IPS-18a (cell line): Measurements from ENCODE around the gene A1CF.
"Not testable (repeated sequence)": the region's sequence is repeated elsewhere in the genome, so short reads cannot be mapped to it uniquely, and the experiment has no call there.

Source experiments
- H3K27ac ChIP-seq: one replicate; pipeline ENCODE4 v1.5.1; 2013; ENCODE audit warnings: low read length
- H3K27me3 ChIP-seq: one replicate; pipeline ENCODE4 v1.6.1; 2013; ENCODE audit warnings: mild to moderate bottlenecking, low read length; ENCODE audit not compliant: control insufficient read depth, insufficient read depth
- H3K36me3 ChIP-seq: one replicate; pipeline ENCODE4 v1.6.1; 2013; ENCODE audit warnings: low read depth, low read length; ENCODE audit not compliant: control insufficient read depth
- H3K4me1 ChIP-seq: one replicate; pipeline ENCODE4 v1.6.1; 2013; ENCODE audit warnings: low read depth, low read length; ENCODE audit not compliant: control insufficient read depth
- H3K4me3 ChIP-seq: one replicate; pipeline ENCODE4 v1.5.1; 2013; ENCODE audit warnings: low read length
- H3K9ac ChIP-seq: one replicate; pipeline ENCODE4 v1.6.1; 2013; ENCODE audit warnings: mild to moderate bottlenecking, low read length, moderate library complexity
- H3K9me3 ChIP-seq: one replicate; pipeline ENCODE4 v1.6.1; 2013; ENCODE audit warnings: low read depth, low read length; ENCODE audit not compliant: control insufficient read depth

Gene A1CF

GRCh38 chr10:50905797-50906196, 20.4 kb upstream of the A1CF start:
- not testable (repeated sequence) for H3K9me3 ChIP-seq, H3K36me3 ChIP-seq, H3K27ac ChIP-seq, H3K9ac ChIP-seq, H3K27me3 ChIP-seq, H3K4me3 ChIP-seq, H3K4me1 ChIP-seq

GRCh38 chr10:50896721-50897120, 11.3 kb upstream of the A1CF start:
- Histone ChIP-seq H3K27me3 (no peaks in the 10 kb centered on the region), H3K27ac (no peak overlapping the region), H3K36me3 (no peaks in the 10 kb centered on the region), H3K4me3 (no peak overlapping the region), H3K4me1 (no peaks in the 10 kb centered on the region), H3K9me3 (no peaks in the 10 kb centered on the region), H3K9ac (no peak overlapping the region)

- Histone ChIP-seq H3K27me3 (no peaks in the 10 kb centered on the region), H3K4me3 (no peak overlapping the region), H3K9ac (no peak overlapping the region)
These were observed 8.9 kb upstream of the A1CF start for GRCh38 chr10:50894312-50894711.

GRCh38 chr10:50892467-50892866, 7.0 kb upstream of the A1CF start:
- H3K9ac ChIP-seq = no peak overlapping the region
- H3K4me1 ChIP-seq = no peaks in the 10 kb centered on the region
- no peak overlapping the region for H3K27ac ChIP-seq
- no peaks in the 10 kb centered on the region for H3K9me3 ChIP-seq
- no peaks in the 10 kb centered on the region for H3K27me3 ChIP-seq
- no peak overlapping the region for H3K4me3 ChIP-seq
- no peaks in the 10 kb centered on the region for H3K36me3 ChIP-seq

More at GRCh38 chr10:50894312-50894711, 8.9 kb upstream of the A1CF start:
- no peaks in the 10 kb centered on the region for H3K36me3 ChIP-seq
- no peaks in the 10 kb centered on the region for H3K4me1 ChIP-seq
- no peak overlapping the region for H3K27ac ChIP-seq
- H3K9me3 ChIP-seq = no peaks in the 10 kb centered on the region

GRCh38 chr10:50884302-50884701, 1.1 kb downstream of the A1CF start:
- no peak overlapping the region for H3K9ac ChIP-seq
- H3K9me3 ChIP-seq = no peaks in the 10 kb centered on the region
- H3K4me3 ChIP-seq = no peak overlapping the region
- H3K27ac ChIP-seq = no peak overlapping the region
- H3K36me3 ChIP-seq = no peaks in the 10 kb centered on the region
- H3K4me1 ChIP-seq = no peaks in the 10 kb centered on the region
- no peaks in the 10 kb centered on the region for H3K27me3 ChIP-seq

GRCh38 chr10:50883629-50884028, 1.8 kb downstream of the A1CF start:
- no peak overlapping the region for H3K9ac ChIP-seq
- H3K4me3 ChIP-seq = no peak overlapping the region
- H3K9me3 ChIP-seq = no peaks in the 10 kb centered on the region
- no peaks in the 10 kb centered on the region for H3K27me3 ChIP-seq
- no peak overlapping the region for H3K27ac ChIP-seq
- H3K4me1 ChIP-seq = no peaks in the 10 kb centered on the region
- H3K36me3 ChIP-seq = no peaks in the 10 kb centered on the region

- Histone ChIP-seq H3K9ac (no peak overlapping the region), H3K4me1 (no peaks in the 10 kb centered on the region), H3K27me3 (no peaks in the 10 kb centered on the region), H3K27ac (no peak overlapping the region), H3K4me3 (no peak overlapping the region), H3K36me3 (no peaks in the 10 kb centered on the region), H3K9me3 (no peaks in the 10 kb centered on the region)
These were observed 2.9 kb downstream of the A1CF start for GRCh38 chr10:50882540-50882983.

- not testable (repeated sequence) for H3K27me3 ChIP-seq, H3K4me1 ChIP-seq, H3K9ac ChIP-seq, H3K4me3 ChIP-seq, H3K27ac ChIP-seq, H3K9me3 ChIP-seq, H3K36me3 ChIP-seq
These were observed 4.4 kb downstream of the A1CF start for GRCh38 chr10:50881046-50881445.

- no peak overlapping the region for H3K9ac ChIP-seq
- no peaks in the 10 kb centered on the region for H3K9me3 ChIP-seq
- H3K4me1 ChIP-seq = no peaks in the 10 kb centered on the region
- no peak overlapping the region for H3K4me3 ChIP-seq
- no peaks in the 10 kb centered on the region for H3K36me3 ChIP-seq
- H3K27ac ChIP-seq = no peak overlapping the region
- no peaks in the 10 kb centered on the region for H3K27me3 ChIP-seq
These were observed 9.0 kb downstream of the A1CF start for GRCh38 chr10:50876429-50876828.

GRCh38 chr10:50874723-50875122, 10.7 kb downstream of the A1CF start:
- Histone ChIP-seq H3K4me1 (no peaks in the 10 kb centered on the region), H3K9me3 (no peaks in the 10 kb centered on the region), H3K4me3 (no peak overlapping the region), H3K27me3 (no peaks in the 10 kb centered on the region), H3K36me3 (no peaks in the 10 kb centered on the region), H3K9ac (no peak overlapping the region), H3K27ac (no peak overlapping the region)

GRCh38 chr10:50866317-50866716, 19.1 kb downstream of the A1CF start:
- no peak overlapping the region for H3K9ac ChIP-seq
- H3K36me3 ChIP-seq = no peaks in the 10 kb centered on the region
- no peak overlapping the region for H3K27ac ChIP-seq
- H3K9me3 ChIP-seq = no peaks in the 10 kb centered on the region
- no peaks in the 10 kb centered on the region for H3K27me3 ChIP-seq
- no peaks in the 10 kb centered on the region for H3K4me1 ChIP-seq
- H3K4me3 ChIP-seq = no peak overlapping the region

GRCh38 chr10:50862719-50863118, 22.7 kb downstream of the A1CF start:
- no peaks in the 10 kb centered on the region for H3K27me3 ChIP-seq
- H3K4me3 ChIP-seq = no peak overlapping the region

More at GRCh38 chr10:50862719-50863118, 22.7 kb downstream of the A1CF start:
- Histone ChIP-seq H3K36me3 (no peaks in the 10 kb centered on the region), H3K4me1 (peaks cover 3% of the 10 kb centered on the region), H3K9me3 (no peaks in the 10 kb centered on the region), H3K27ac (no peak overlapping the region), H3K9ac (no peak overlapping the region)
